OCI-LY3 (cell line): ENCODE results near the gene OGFOD1.

Experiments used
- EZH2phosphoT487 ChIP-seq: fragments of 200-600 bp; shearing (Covaris generic); IDR thresholded peaks from 2 replicates; pipeline ENCODE4 v1.6.1; 2018; ENCODE audit warnings: antibody characterized with exemption, mixed run types, low read depth
- TF ChIP-seq, protein P1 (sequence below): fragments of 200-600, 300-600 bp; sonication (generic); IDR thresholded peaks from 2 replicates; pipeline ENCODE4 v1.5.1; 2014; ENCODE audit warnings: antibody characterized with exemption, low read length, low read depth

DNA sequence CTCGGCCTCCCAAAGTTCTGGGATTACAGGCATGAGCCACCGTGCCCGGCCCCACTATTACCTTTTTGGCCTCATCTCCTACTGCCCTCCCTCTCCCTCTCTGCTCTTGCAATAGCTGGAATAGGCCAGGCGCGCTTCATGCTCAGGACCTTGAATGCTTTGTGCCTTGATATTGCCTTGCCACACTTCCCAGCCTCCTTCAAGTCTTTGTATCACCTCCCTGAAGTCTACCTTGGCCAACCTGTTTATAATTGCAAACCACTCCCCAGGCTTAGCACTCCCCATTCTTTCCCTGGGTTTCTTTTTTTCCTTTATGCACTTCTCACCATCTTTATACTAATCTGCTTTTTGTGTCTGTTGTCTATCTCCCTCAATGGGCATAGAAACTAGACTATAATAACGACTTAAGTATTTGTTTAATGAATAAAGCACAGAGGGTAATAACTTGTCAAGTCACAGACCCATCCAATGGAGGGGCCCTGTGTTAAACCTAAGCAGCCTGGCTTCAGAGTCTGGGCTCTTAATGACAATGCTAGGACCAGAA lies 6.6 kb downstream of the OGFOD1 start:
- TF ChIP-seq, protein P1, sequence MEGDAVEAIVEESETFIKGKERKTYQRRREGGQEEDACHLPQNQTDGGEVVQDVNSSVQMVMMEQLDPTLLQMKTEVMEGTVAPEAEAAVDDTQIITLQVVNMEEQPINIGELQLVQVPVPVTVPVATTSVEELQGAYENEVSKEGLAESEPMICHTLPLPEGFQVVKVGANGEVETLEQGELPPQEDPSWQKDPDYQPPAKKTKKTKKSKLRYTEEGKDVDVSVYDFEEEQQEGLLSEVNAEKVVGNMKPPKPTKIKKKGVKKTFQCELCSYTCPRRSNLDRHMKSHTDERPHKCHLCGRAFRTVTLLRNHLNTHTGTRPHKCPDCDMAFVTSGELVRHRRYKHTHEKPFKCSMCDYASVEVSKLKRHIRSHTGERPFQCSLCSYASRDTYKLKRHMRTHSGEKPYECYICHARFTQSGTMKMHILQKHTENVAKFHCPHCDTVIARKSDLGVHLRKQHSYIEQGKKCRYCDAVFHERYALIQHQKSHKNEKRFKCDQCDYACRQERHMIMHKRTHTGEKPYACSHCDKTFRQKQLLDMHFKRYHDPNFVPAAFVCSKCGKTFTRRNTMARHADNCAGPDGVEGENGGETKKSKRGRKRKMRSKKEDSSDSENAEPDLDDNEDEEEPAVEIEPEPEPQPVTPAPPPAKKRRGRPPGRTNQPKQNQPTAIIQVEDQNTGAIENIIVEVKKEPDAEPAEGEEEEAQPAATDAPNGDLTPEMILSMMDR, result no peak
- no peak for TF ChIP-seq EZH2phosphoT487
